HepG2 (cell line): ENCODE data around the gene IGFALS. TPM values are rescaled to one million over a fixed set of nuclear protein-coding genes. Genes with fewer than 3 reads are reported as not detected.
A peak's percentile ranks its signal among the peaks of the same experiment; 100 is the strongest.

Source experiments
- ELF1 ChIP-seq: sonication (generic); formaldehyde crosslinking; IDR thresholded peaks from 2 replicates; pipeline ENCODE4 v1.4.0; 2020; ENCODE audit warnings: missing genetic modification reagents
- FOXK1 ChIP-seq: sonication (generic); formaldehyde crosslinking; IDR thresholded peaks from 2 replicates; pipeline ENCODE4 v1.4.0; 2020; ENCODE audit warnings: low read depth, missing genetic modification reagents, borderline replicate concordance
- HOXA5 ChIP-seq: sonication (generic); formaldehyde crosslinking; IDR thresholded peaks from 2 replicates; pipeline ENCODE4 v1.4.0; 2020; ENCODE audit warnings: missing genetic modification reagents
- NR2F1 ChIP-seq, 2 experiments: fragments of 450-650 bp in 1 of 2; formaldehyde crosslinking in 1 of 2; IDR thresholded peaks; 2 replicates each; pipeline versions ENCODE4 v1.5.0 to v1.6.1; 2016 to 2020; ENCODE audit warnings: mild to moderate bottlenecking in 1 of 2, missing compliant biosample characterization in 1 of 2, missing genetic modification reagents in 1 of 2, moderate library complexity in 1 of 2
- RBAK ChIP-seq: sonication (generic); formaldehyde crosslinking; IDR thresholded peaks from 2 replicates; pipeline ENCODE4 v1.5.1; 2020; ENCODE audit warnings: mild to moderate bottlenecking, missing genetic modification reagents
- SIN3A ChIP-seq: IDR thresholded peaks from 2 replicates; pipeline ENCODE4 v1.6.1; 2011; ENCODE audit warnings: low read depth, mild to moderate bottlenecking, control low read depth, low read length, borderline replicate concordance
- SRSF9 ChIP-seq: fragments of 200-400 bp; formaldehyde crosslinking; IDR thresholded peaks from 2 replicates; pipeline ENCODE4 v1.6.1; 2018; ENCODE audit warnings: borderline replicate concordance, mild to moderate bottlenecking, low read depth, low read length; ENCODE audit not compliant: insufficient read depth, poor library complexity, severe bottlenecking
- ZEB1 ChIP-seq: IDR thresholded peaks from 2 replicates; pipeline ENCODE4 v1.6.1; 2012; ENCODE audit warnings: mild to moderate bottlenecking, low read depth, inconsistent platforms; ENCODE audit not compliant: insufficient replicate concordance
- ZNF274 ChIP-seq: sonication (generic); formaldehyde crosslinking; IDR thresholded peaks from 2 replicates; pipeline ENCODE4 v1.5.1; 2020; ENCODE audit warnings: mild to moderate bottlenecking, missing genetic modification reagents
- ZNF432 ChIP-seq: sonication (generic); formaldehyde crosslinking; IDR thresholded peaks from 2 replicates; pipeline ENCODE4 v1.5.0; 2020; ENCODE audit warnings: missing genetic modification reagents, mild to moderate bottlenecking, borderline replicate concordance
- ZNF7 ChIP-seq: IDR thresholded peaks from 2 replicates; pipeline ENCODE4 v1.6.1; 2016; ENCODE audit warnings: missing biosample characterization, missing genetic modification reagents
- polyA plus RNA-seq, 8 experiments: library from polyadenylated mRNA; depleted of rRNA in 3 of 8; stranded (reverse) in 7 of 8; unstranded in 1 of 8; fragments of >200 nt; fragmentation: Illumina TruSeq in 4 of 8; extraction: Trizol in 4 of 8; gene quantifications; 2 replicates each; pipeline versions ENCODE4 v1.2.1 to v1.2.3, GENCODE V29; 2011 to 2016; ENCODE audit warnings: low read depth in 4 of 8, missing spikeins in 1 of 8, mixed read lengths in 1 of 8; ENCODE audit not compliant: insufficient read depth in 1 of 8
- total RNA-seq, 5 experiments: library from RNA; depleted of rRNA; stranded (reverse); fragments of >200 nt; fragmentation: Illumina TruSeq; extraction: Trizol; gene quantifications; 2 replicates each; pipeline ENCODE4 v1.2.3, GENCODE V29; 2016; ENCODE audit warnings: low read depth in 1 of 5
- TF ChIP-seq, protein P1 (sequence below): sonication (generic); formaldehyde crosslinking; IDR thresholded peaks from 2 replicates; pipeline ENCODE4 v1.8.0; 2022; ENCODE audit warnings: mild to moderate bottlenecking, missing genetic modification reagents
- TF ChIP-seq, protein P2 (sequence below): sonication (generic); formaldehyde crosslinking; IDR thresholded peaks from 2 replicates; pipeline ENCODE4 v1.4.0; 2020; ENCODE audit warnings: mild to moderate bottlenecking, missing genetic modification reagents
- TF ChIP-seq, protein P3 (sequence below): sonication (generic); formaldehyde crosslinking; IDR thresholded peaks from 2 replicates; pipeline ENCODE4 v1.9.0; 2022; ENCODE audit warnings: missing genetic modification reagents, mild to moderate bottlenecking, borderline replicate concordance
- TF ChIP-seq, protein P4 (sequence below): sonication (generic); formaldehyde crosslinking; IDR thresholded peaks from 2 replicates; pipeline ENCODE4 v1.4.0; 2020; ENCODE audit warnings: missing genetic modification reagents

The IGFALS gene
- total and polyA plus RNA-seq, 2 of the 13 experiments (the other 11 are each of a cell fraction or from before 2014, with no cell fraction given), result 0.34 to 2.4 TPM

DNA sequence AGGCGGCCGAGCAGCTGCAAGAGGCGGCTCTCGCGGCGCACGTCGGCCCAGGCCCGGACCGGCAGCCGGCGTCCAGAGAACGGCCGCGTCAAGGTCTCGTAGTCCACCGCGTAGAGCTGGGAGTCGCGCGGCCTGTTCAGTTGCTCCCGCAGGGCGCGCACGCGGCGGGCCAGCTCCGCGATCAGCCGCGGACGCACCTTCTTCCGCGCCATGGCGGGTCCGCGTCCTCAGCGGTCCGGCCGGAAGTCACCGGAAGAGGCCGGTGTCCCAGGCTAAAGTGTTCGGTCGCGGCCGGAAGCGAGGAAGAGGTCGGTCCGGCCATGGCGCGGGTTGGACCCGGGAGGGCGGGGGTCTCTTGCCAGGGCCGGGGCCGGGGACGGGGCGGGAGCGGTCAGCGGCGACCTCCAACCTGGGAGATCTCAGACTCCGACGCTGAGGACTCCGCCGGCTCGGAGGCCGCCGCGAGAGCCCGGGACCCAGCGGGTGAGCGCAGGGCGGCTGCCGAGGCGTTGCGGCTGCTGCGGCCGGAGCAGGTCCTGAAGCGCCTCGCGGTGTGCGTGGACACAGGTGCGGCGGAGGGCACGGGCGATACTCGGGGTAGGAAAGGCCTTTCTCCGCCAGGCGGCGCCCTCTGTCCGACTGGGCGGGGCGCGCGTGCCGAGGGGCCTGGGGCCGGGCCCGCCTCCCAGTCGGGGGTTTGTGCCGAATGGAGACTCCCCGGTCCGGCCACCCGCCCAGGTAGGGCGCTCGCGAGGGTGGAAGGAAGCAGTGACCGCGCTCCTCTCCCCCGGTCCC is 20.4 kb downstream of the IGFALS start, which contains the start of gene MRPS34 (continued):
- TF ChIP-seq HOXA5 (CRISPR knock-in tag), result peak; percentile 88
- TF ChIP-seq, protein P1, sequence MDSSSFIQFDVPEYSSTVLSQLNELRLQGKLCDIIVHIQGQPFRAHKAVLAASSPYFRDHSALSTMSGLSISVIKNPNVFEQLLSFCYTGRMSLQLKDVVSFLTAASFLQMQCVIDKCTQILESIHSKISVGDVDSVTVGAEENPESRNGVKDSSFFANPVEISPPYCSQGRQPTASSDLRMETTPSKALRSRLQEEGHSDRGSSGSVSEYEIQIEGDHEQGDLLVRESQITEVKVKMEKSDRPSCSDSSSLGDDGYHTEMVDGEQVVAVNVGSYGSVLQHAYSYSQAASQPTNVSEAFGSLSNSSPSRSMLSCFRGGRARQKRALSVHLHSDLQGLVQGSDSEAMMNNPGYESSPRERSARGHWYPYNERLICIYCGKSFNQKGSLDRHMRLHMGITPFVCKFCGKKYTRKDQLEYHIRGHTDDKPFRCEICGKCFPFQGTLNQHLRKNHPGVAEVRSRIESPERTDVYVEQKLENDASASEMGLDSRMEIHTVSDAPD (CRISPR knock-in tag), result peak; percentile 48; the same call in 1 of the 2 replicates
- TF ChIP-seq ZEB1, result peak; percentile 77
- TF ChIP-seq, protein P2, sequence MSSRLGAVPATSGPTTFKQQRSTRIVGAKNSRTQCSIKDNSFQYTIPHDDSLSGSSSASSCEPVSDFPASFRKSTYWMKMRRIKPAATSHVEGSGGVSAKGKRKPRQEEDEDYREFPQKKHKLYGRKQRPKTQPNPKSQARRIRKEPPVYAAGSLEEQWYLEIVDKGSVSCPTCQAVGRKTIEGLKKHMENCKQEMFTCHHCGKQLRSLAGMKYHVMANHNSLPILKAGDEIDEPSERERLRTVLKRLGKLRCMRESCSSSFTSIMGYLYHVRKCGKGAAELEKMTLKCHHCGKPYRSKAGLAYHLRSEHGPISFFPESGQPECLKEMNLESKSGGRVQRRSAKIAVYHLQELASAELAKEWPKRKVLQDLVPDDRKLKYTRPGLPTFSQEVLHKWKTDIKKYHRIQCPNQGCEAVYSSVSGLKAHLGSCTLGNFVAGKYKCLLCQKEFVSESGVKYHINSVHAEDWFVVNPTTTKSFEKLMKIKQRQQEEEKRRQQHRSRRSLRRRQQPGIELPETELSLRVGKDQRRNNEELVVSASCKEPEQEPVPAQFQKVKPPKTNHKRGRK, result no peak
- no peak for TF ChIP-seq SRSF9
- peak; percentile 60; the same call in 1 of the 2 replicates for TF ChIP-seq SIN3A
- peak; percentile 91 for TF ChIP-seq ELF1 (CRISPR knock-in tag)
- TF ChIP-seq, protein P3, sequence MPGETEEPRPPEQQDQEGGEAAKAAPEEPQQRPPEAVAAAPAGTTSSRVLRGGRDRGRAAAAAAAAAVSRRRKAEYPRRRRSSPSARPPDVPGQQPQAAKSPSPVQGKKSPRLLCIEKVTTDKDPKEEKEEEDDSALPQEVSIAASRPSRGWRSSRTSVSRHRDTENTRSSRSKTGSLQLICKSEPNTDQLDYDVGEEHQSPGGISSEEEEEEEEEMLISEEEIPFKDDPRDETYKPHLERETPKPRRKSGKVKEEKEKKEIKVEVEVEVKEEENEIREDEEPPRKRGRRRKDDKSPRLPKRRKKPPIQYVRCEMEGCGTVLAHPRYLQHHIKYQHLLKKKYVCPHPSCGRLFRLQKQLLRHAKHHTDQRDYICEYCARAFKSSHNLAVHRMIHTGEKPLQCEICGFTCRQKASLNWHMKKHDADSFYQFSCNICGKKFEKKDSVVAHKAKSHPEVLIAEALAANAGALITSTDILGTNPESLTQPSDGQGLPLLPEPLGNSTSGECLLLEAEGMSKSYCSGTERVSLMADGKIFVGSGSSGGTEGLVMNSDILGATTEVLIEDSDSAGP, result peak; percentile 93
- peak; percentile 5; the same call in 1 of the 2 replicates for TF ChIP-seq ZNF7 (CRISPR knock-in tag)
- peak; percentile 84; the same call in 1 of the 2 replicates for TF ChIP-seq FOXK1 (CRISPR knock-in tag)
- no peak for TF ChIP-seq RBAK (CRISPR knock-in tag)
- no peak for TF ChIP-seq ZNF432 (CRISPR knock-in tag)
- TF ChIP-seq NR2F1 (CRISPR knock-in tag; IDR thresholded peaks at IDR 0.05), result peak in 1 of 2 experiments; percentile 11; a peak in 1 of 4 replicates
- TF ChIP-seq ZNF274 (CRISPR knock-in tag), result peak; percentile 68; the same call in 1 of the 2 replicates
- TF ChIP-seq, protein P4, sequence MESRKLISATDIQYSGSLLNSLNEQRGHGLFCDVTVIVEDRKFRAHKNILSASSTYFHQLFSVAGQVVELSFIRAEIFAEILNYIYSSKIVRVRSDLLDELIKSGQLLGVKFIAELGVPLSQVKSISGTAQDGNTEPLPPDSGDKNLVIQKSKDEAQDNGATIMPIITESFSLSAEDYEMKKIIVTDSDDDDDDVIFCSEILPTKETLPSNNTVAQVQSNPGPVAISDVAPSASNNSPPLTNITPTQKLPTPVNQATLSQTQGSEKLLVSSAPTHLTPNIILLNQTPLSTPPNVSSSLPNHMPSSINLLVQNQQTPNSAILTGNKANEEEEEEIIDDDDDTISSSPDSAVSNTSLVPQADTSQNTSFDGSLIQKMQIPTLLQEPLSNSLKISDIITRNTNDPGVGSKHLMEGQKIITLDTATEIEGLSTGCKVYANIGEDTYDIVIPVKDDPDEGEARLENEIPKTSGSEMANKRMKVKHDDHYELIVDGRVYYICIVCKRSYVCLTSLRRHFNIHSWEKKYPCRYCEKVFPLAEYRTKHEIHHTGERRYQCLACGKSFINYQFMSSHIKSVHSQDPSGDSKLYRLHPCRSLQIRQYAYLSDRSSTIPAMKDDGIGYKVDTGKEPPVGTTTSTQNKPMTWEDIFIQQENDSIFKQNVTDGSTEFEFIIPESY, result 0 out of 2 replicates have a peak, but pooled peaks have one; percentile 10
